HEK293 (cell line): ENCODE measurements around the gene CXCL14.

Experiments
- CTCF ChIP-seq: fragments of 450-650 bp; formaldehyde crosslinking; IDR thresholded peaks from 2 replicates; pipeline ENCODE4 v1.5.1; 2016; ENCODE audit warnings: missing biosample characterization, missing genetic modification characterization
- GLI4 ChIP-seq: fragments of 450-650 bp; formaldehyde crosslinking; IDR thresholded peaks from 2 replicates; pipeline ENCODE4 v1.5.1; 2016; ENCODE audit warnings: missing biosample characterization, missing genetic modification characterization
- KLF1 ChIP-seq: fragments of 450-650 bp; formaldehyde crosslinking; IDR thresholded peaks from 2 replicates; pipeline ENCODE4 v1.5.1; 2016; ENCODE audit warnings: missing biosample characterization, missing genetic modification characterization
- KLF8 ChIP-seq: fragments of 450-650 bp; formaldehyde crosslinking; IDR thresholded peaks from 2 replicates; pipeline ENCODE4 v1.5.1; 2016; ENCODE audit warnings: missing biosample characterization, missing genetic modification characterization
- SP3 ChIP-seq: fragments of 450-650 bp; formaldehyde crosslinking; IDR thresholded peaks from 2 replicates; pipeline ENCODE4 v1.5.1; 2016; ENCODE audit warnings: missing biosample characterization, missing genetic modification characterization
- SP7 ChIP-seq: fragments of 450-650 bp; formaldehyde crosslinking; IDR thresholded peaks from 2 replicates; pipeline ENCODE4 v1.5.1; 2016; ENCODE audit warnings: missing biosample characterization, missing genetic modification characterization
- TSHZ1 ChIP-seq: fragments of 450-650 bp; formaldehyde crosslinking; IDR thresholded peaks from 2 replicates; pipeline ENCODE4 v1.5.1; 2016; ENCODE audit warnings: missing biosample characterization, missing genetic modification characterization, borderline replicate concordance
- YY1 ChIP-seq: fragments of 450-650 bp; formaldehyde crosslinking; IDR thresholded peaks from 2 replicates; pipeline ENCODE4 v1.5.1; 2018; ENCODE audit warnings: missing biosample characterization, missing genetic modification characterization
- ZBTB17 ChIP-seq: fragments of 450-650 bp; formaldehyde crosslinking; IDR thresholded peaks from 2 replicates; pipeline ENCODE4 v1.5.1; 2016; ENCODE audit warnings: missing biosample characterization, missing genetic modification characterization
- ZBTB7A ChIP-seq: fragments of 450-650 bp; formaldehyde crosslinking; IDR thresholded peaks from 2 replicates; pipeline ENCODE4 v1.5.1; 2016; ENCODE audit warnings: low read depth, missing biosample characterization, missing genetic modification characterization
- ZFP3 ChIP-seq: fragments of 450-650 bp; formaldehyde crosslinking; IDR thresholded peaks from 2 replicates; pipeline ENCODE4 v1.5.1; 2016; ENCODE audit warnings: low read depth, missing biosample characterization, missing genetic modification characterization
- ZFP37 ChIP-seq: fragments of 450-650 bp; formaldehyde crosslinking; IDR thresholded peaks from 2 replicates; pipeline ENCODE4 v1.5.1; 2016; ENCODE audit warnings: missing biosample characterization, missing genetic modification characterization
- ZNF10 ChIP-seq: fragments of 450-650 bp; formaldehyde crosslinking; IDR thresholded peaks from 2 replicates; pipeline ENCODE4 v1.5.1; 2017; ENCODE audit warnings: missing biosample characterization, missing genetic modification characterization
- ZNF169 ChIP-seq: fragments of 450-650 bp; formaldehyde crosslinking; IDR thresholded peaks from 2 replicates; pipeline ENCODE4 v1.5.1; 2016; ENCODE audit warnings: missing biosample characterization, missing genetic modification characterization
- ZNF202 ChIP-seq: fragments of 450-650 bp; formaldehyde crosslinking; IDR thresholded peaks from 2 replicates; pipeline ENCODE4 v1.5.1; 2016; ENCODE audit warnings: missing biosample characterization, missing genetic modification characterization, borderline replicate concordance
- ZNF23 ChIP-seq: fragments of 450-650 bp; formaldehyde crosslinking; IDR thresholded peaks from 2 replicates; pipeline ENCODE4 v1.5.1; 2016; ENCODE audit warnings: missing biosample characterization, missing genetic modification characterization, borderline replicate concordance
- ZNF324 ChIP-seq: fragments of 450-650 bp; formaldehyde crosslinking; IDR thresholded peaks from 2 replicates; pipeline ENCODE4 v1.5.1; 2016; ENCODE audit warnings: missing biosample characterization, missing genetic modification characterization
- ZNF350 ChIP-seq: fragments of 450-650 bp; formaldehyde crosslinking; IDR thresholded peaks from 2 replicates; pipeline ENCODE4 v1.5.0; 2017; ENCODE audit warnings: missing biosample characterization, mild to moderate bottlenecking, missing genetic modification characterization
- ZNF366 ChIP-seq: fragments of 450-650 bp; formaldehyde crosslinking; conservative IDR thresholded peaks from 2 replicates; pipeline ENCODE4 v1.5.1; 2016; ENCODE audit warnings: missing biosample characterization, missing genetic modification characterization
- ZNF416 ChIP-seq: fragments of 450-650 bp; formaldehyde crosslinking; IDR thresholded peaks from 2 replicates; pipeline ENCODE4 v1.5.1; 2016; ENCODE audit warnings: missing biosample characterization, missing genetic modification characterization
- ZNF473 ChIP-seq: fragments of 450-650 bp; formaldehyde crosslinking; IDR thresholded peaks from 2 replicates; pipeline ENCODE4 v1.5.1; 2017; ENCODE audit warnings: missing biosample characterization, missing genetic modification characterization
- ZNF610 ChIP-seq: fragments of 450-650 bp; formaldehyde crosslinking; IDR thresholded peaks from 2 replicates; pipeline ENCODE4 v1.5.1; 2016; ENCODE audit warnings: missing biosample characterization, missing genetic modification characterization, borderline replicate concordance
- ZNF645 ChIP-seq: fragments of 450-650 bp; formaldehyde crosslinking; IDR thresholded peaks from 2 replicates; pipeline ENCODE4; 2016; ENCODE audit warnings: missing biosample characterization, missing genetic modification characterization
- ZNF664 ChIP-seq: fragments of 450-650 bp; formaldehyde crosslinking; IDR thresholded peaks from 2 replicates; pipeline ENCODE4 v1.5.1; 2016; ENCODE audit warnings: missing biosample characterization, missing genetic modification characterization
- ZNF677 ChIP-seq: fragments of 450-650 bp; IDR thresholded peaks from 2 replicates; pipeline ENCODE4 v1.5.0; 2018; ENCODE audit warnings: missing biosample characterization, mild to moderate bottlenecking, missing genetic modification characterization, moderate library complexity
- ZNF692 ChIP-seq: fragments of 450-650 bp; formaldehyde crosslinking; IDR thresholded peaks from 2 replicates; pipeline ENCODE4 v1.5.1; 2016; ENCODE audit warnings: missing biosample characterization, missing genetic modification characterization
- ZNF792 ChIP-seq: fragments of 450-650 bp; formaldehyde crosslinking; IDR thresholded peaks from 2 replicates; pipeline ENCODE4 v1.5.1; 2016; ENCODE audit warnings: missing biosample characterization, missing genetic modification characterization
- ZXDB ChIP-seq: fragments of 450-650 bp; formaldehyde crosslinking; IDR thresholded peaks from 2 replicates; pipeline ENCODE4 v1.5.1; 2016; ENCODE audit warnings: missing biosample characterization, missing genetic modification characterization

CXCL14 gene

GRCh38 chr5:135560858-135561257 lies 17.9 kb downstream of the CXCL14 start (continued):
- TF ChIP-seq ZNF366 (tag by site-specific recombination): no peak
- TF ChIP-seq ZNF350 (tag by site-specific recombination): no peak
- TF ChIP-seq ZXDB (tag by site-specific recombination): no peak
- TF ChIP-seq GLI4: no peak
- TF ChIP-seq ZNF10 (tag by site-specific recombination): no peak
- no peak for TF ChIP-seq ZNF324
- no peak for TF ChIP-seq TSHZ1 (tag by site-specific recombination)
- TF ChIP-seq ZNF23: no peak
- peak; percentile 51; the same call in 1 of the 2 replicates for TF ChIP-seq ZBTB17 (tag by site-specific recombination)
- no peak for TF ChIP-seq ZBTB7A (tag by site-specific recombination)
- TF ChIP-seq YY1 (tag by site-specific recombination): no peak
- TF ChIP-seq KLF8 (tag by site-specific recombination): no peak
- no peak for TF ChIP-seq ZNF169 (tag by site-specific recombination)
- no peak for TF ChIP-seq ZNF645 (tag by site-specific recombination)
- peak; percentile 75 for TF ChIP-seq ZNF692
- no peak for TF ChIP-seq SP7
- peak; percentile 88 for TF ChIP-seq CTCF
- no peak for TF ChIP-seq KLF1
- no peak for TF ChIP-seq ZNF202 (tag by site-specific recombination)
- TF ChIP-seq ZFP37: 0 out of 2 replicates have a peak, but pooled peaks have one; percentile 19
- TF ChIP-seq ZNF677 (tag by site-specific recombination): no peak
- no peak for TF ChIP-seq ZFP3 (tag by site-specific recombination)
- TF ChIP-seq ZNF610 (tag by site-specific recombination): no peak
- no peak for TF ChIP-seq SP3
- TF ChIP-seq ZNF664: no peak
- no peak for TF ChIP-seq ZNF473 (tag by site-specific recombination)
- TF ChIP-seq ZNF416 (tag by site-specific recombination): no peak
- TF ChIP-seq ZNF792 (tag by site-specific recombination): no peak
